T1000 (cell line): ENCODE data around the gene UBA6.
"Not testable (repeated sequence)": the region's sequence is repeated elsewhere in the genome, so short reads cannot be mapped to it uniquely, and the experiment has no call there.

Source experiments
- DNase-seq: peaks from one replicate; lab custom pipeline; 2025; ENCODE audit warnings: mixed read lengths; lab: John Stamatoyannopoulos, UW

The UBA6 gene

DNA sequence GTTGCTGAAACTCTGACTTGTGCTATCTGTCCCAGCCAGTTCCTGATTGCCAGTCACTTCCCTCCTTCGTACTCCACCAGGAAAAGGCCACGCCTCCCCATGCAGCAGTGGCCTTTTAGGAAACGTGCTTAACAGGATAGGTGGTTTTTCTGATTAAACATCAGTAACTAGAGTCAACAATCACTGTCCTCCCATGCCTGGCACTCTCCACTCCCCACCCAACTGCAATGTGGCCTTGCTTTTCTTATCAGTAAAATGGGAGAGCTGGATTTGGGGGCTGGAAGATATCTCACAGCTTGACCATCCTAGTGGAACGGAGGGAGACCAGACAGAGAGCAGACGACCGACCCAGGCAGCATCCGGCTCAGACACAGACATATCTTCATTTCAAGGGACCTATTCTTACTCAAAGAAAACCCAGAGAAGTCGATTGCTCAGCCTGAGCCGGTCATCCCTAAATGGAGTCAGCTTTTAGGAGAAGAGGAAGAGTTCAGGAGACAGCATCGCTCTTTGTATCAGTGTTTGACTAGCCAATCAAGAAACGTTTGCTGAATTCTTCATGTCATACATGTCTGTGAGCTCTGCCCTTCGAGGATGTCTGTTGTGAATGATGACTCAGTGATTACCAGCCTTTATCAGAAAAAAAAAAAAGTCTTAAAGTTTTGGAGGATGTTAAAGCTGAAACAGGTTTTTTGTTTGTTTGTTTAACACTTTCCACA is 12.7 kb upstream of the UBA6 start:
- no peak for DNase-seq

DNA sequence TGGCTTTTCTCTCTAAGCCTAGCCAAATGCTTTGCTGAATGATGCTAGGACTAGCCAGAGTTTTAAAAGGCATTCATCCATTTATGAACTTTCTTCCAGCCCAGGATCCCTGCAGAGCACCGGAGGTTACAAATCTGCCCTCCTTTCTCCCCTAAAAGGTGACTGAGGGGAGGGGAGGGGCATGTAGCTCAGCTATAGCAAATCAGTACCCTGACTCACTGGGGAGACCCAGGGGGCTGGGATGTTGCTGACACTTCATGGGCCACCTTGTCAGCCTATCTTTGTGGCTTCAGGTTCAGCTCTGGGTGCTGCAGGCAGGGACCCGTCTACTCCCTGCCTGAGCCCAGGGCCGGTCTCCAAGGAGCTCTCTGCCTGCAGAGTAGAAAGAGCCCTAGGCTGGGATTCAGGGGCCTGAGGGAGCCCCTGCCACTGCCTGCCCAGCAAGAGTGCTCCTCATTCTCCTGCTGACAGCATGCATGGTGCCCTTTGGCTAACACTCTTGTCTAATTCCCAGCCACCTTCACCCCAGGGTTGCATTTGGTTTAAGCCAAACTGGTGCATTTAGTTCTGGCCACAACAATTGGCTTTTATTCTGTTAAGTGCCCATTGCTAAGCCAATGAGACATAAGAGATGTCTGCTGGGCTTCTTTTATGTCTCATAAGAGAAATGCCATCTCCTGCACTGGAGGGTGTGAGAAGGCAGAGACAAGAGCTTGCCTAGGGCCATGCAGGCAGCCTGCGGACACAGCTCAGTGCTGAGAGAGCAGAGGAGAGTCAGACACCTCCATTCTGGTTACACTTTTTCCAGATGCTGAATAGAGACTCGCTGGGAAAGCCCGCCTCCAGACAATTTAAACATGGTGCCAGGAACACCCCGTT is 11.9 kb upstream of the UBA6 start:
- DNase-seq = no peak

DNA sequence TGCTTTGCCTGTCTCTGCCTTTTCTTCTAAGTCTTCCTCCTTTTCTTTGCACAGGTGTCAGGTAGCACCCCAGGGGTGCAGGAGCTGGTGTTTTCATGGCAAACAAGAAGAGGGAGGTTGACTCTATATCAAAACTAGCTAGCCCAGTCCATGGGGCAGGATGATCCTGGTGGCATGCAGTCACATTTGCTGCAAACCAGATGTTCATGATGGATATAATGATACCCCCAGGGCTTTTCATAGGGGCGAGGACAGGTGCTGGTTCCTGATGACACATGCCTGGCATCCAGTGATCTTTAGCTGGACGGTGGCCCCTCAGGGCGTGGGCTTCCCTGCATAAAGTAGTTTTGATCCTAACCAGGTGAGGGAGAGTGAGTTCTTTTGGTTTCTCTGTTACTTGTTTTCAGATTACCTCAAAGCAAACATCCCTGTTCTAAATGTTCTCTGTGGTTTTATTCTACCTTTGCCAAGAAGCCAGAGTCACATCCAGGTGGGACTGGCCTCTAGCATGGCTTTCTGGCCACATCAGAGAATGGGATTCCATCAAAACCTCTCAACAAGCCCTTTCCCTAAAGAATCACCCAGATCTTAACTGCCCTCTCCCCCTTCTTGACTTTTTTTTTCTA is 11.2 kb upstream of the UBA6 start:
- DNase-seq = no peak

DNA sequence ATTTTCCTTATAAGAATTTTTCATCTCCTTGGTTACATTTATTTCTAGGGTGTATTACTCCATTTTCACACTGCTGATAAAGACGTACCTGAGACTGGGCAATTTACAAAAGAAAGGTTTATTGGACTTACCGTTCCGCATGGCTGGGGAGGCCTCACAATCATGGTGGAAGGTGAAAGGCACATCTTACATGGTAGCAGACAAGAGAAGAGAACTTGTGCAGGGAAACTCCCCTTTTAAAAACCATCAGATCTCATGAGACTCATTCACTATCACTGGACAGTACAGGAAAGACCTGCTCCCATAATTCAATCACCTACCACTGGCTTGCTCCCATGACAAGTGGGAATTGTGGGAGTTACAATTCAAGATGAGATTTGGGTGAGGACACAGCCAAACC is 5.7 kb upstream of the UBA6 start:
- not testable (repeated sequence) for DNase-seq

DNA sequence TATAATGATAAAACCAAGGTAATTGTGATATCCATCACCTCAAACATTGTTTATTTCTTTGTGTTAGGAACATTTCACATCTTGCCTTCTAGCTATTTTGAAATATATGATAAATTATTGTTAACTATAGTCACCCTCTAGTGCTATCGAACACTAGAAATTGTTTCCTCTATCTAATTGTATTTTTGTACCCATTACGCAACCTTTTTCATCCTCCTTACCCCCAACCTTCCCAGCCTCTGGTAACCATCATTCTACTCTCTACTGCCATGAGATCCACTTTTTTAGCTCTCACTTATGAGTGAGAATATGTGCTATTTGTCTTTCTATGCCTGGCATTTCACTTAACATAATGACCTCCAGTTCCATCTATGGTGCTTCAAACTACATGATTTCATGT is 3.9 kb upstream of the UBA6 start:
- no peak for DNase-seq

DNA sequence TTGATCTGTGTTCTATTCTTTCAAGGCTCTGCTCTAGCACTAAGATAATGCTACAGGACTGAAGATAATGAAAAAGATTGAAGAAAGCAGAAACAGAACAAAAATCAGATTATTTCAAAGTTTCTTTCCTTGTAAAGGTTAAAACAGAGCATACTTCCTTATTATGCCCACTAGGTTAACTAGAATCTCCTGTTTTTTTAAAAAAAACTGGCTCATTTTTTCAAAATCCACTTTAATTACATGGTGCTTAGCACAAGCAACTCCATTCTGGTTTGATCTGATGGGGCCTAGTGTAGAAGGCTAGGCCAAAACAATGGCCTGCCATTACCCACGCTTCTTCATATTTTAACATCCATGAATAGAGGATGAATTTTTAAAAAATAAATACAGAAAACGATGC is 1.2 kb upstream of the UBA6 start:
- no peak for DNase-seq

DNA sequence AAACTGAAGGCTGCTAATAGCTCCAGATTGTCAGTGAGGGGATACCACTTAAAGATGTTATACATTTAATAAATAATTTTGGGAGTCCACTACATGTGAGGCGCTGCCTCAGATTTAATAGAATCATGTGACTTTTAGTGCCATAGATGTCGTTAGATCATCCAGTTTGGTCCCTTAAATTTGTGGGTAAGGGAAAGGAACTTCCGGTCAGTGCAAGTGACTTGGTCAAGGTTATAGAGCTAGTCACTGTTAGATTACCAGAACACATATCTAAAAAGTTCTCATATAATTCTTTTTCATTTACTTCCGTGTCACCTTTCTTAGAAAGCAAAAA is 529 bp upstream of the UBA6 start:
- no peak for DNase-seq

DNA sequence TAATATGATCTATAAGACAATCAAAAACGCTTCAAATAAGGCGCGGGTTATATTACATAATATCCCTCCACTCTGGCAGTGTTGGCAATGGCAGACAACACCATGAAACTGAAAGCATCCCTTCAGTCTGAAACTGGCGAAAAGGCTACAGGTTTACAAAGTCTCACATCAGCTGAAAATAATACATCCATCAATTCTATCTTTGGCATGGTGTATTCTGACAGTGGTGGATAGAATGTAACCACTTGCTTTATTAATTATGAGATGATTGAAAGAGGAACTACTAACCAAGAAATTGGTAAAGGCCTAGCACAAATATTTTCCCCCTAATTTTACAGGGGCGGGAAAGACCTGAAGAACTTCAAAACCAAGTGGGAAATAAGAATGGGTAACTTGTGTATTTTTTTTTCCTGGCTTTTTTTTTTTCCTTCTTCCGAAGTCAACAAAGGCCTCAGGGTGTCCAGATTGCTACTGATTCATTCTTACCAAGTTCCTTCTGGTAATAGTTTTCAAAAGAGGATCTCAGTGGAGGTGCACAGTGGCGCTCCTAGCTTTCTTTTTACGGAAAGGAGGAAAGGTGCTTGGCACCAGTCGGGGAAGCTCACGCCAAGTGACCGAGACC is 728 bp downstream of the UBA6 start:
- DNase-seq = no peak

DNA sequence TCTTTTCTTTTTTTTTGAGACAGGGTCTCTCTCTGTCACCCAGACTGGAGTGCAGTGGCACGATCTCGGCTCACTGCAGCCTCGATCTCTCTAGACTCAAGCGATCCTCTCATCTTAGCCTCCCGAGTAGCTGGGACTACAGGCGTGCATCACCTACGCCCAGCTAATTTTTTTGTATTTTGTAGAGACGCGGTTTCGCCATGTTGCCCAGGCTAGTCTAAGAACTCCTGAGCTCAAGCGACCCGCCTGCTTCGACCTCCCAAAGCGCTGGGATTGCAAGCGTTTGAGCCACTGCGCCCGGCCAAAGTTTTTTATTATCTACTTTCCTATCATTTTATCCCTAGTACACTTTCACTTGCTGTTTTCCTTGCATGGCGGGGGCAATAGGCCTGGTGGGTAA is 1.4 kb downstream of the UBA6 start:
- no peak for DNase-seq

DNA sequence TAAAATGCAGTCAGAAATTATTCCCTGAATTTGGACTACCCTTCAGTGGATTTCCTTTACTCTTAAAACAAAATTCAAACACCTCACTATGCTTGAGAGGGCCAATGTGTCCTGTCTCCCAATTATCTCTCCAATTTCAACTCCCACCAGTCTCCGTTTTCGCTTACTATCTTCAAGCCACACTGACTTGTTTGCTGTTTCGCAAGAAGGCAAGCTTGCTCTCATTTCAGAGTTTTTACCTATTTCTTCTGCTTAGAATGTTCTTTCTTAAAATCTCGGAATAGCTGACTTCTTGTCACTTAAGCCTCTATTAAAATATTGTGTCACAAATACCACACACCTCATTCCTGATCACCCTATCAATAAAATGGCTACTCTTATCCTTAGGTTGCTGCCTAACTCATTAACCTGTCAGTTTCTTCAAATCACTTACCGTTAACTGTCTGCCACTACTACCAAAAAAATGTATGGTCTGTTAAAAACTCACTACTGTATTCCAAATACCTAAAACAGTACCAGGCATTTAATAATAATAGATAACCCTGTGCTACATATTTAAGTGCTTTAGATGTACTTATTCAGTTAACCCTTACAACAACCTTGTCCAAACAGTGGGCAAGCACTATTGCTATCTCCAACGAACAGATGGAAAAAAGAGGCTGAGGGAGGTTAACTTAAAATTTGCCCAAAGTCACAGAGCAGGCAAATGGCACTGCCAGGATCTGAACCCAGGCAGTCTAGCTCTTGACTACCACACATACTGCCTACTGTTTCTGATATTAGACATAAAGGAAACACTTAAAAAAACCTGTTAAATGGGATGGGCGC is 2.9 kb downstream of the UBA6 start:
- no peak for DNase-seq

DNA sequence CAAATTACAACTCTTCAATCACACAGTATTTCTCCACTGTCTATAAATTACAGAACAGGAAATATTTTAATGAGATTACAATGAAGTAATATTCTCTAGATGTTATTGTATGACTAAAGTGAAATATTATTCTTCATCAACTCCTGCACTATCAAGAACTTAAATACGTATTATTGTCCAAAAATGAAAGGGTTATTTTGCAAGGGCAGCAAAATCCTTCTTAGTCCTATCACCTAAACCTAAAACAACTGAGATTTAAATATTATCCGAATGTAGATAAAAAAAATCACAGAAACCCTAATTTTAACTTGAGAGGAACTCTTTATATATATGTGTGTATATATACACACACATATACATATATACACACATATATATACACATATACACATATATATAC is 4.9 kb downstream of the UBA6 start:
- no peak for DNase-seq

DNA sequence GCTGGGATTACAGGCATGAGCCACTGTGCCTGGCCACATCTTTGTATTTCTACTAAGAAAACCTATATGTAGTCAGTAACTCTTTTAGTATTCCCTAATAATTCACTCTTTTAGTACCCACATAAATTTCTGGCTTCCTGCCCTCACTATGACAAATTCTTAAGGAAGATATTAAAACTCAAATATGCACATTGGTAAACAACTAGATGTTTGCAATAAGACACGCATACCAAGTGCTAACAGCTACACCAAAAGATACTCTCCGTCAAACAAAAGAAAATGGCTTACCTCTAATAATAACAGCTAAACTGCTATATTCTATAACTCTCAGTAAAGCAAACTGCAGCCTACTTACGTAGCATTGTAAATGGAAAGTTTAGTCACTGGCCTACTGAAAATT is 6.3 kb downstream of the UBA6 start:
- DNase-seq = no peak

DNA sequence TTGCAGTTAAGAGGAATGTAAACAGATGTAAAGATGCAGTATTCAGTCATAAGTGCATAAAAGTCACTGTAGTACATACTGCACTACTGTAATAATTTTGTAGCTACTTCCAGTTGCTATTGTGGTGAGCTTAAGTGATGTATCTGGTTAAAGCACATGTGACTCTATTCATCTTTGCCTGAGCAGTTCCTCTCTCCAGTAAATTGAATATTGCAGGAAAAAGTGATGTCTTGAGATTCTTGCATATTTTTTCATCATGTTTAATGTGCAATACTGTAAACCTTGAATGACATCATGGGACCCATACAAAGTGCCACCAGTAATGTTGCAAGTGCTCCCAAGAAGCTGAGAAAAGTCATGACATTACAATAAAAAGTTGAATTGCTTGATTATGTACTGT is 9.6 kb downstream of the UBA6 start:
- no peak for DNase-seq

DNA sequence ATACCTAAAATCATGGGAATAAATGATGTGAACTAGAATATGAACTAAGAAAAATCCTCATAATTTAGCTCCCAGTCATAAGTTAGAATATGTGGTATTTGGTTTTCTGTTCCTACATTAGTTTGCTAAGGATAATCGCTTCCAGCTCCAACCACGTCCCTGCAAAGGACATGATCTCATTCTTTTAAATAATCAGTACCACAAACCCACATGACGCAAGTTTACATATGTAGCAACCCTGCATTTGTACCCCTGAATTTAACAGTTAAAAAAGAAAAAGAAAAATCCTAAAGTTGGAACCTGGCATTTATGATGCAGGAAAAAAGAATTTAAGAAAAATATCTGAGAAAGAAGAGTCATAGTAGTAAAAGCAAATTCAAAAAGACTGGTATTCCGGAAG is 13.3 kb downstream of the UBA6 start:
- DNase-seq = no peak

DNA sequence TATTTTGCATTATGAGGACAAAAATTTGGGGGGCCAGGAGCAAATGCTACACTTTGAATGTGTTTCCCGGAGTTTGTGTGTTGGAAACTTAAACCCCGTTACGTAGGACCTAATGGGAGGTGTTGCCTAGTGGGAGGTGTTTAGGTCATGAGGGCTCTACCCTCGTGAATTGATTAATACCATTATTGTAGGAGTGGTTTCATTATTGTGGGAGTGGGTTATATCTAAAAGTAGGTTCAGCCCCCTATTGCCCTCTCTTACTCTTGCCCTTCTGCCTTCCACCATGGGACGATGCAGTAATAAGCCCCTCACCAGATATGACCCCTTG is 15.5 kb downstream of the UBA6 start:
- no peak for DNase-seq

DNA sequence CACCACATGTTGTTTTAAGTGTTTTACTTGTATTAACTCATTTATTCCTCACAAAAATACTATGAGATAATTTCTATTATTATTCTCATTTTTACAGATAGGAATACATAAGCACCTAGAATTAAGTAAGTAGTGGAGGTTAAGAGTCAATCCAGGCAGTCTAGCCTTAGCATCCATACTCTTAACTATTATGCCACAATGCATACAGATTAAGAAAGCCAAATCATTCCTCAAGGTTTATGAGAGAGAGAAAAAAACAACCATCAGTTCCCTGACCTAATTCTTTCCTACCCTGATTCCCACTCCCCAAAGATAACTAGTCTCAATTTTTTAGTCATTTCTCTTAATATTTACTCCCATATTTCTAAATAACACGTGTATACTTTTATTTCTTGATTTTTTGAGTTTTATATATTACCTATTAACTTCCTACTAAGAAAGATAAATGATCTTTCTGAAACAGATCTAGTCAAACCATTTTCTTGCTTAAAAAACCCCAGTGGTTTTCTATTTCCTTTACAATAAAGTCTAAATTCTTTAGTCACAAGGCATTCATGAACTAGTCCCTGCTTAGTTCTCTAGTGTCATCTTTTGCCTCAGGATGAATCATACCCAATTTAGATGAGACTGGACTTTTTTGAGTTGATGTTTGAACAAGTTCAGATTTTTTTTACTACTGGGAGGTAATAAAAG is 16.0 kb downstream of the UBA6 start:
- no peak for DNase-seq

DNA sequence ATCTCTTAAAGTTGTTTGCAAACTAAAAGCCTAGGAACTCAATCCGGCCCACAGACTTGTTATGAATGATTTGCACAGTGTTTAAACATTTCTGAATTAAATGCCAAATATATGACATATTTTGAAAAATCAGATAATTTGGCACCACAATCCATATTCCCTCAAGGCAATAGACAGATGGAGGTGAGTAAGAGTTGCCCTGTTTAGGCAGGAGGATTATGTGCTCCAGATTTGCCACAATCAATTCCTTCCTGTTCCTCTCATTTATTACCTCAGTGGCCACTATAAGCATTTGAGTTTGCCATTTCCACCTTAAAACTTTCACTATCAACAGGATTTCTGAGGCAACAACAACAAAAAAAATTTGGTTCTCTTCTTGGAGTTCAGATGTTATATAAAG is 18.7 kb downstream of the UBA6 start:
- no peak for DNase-seq

DNA sequence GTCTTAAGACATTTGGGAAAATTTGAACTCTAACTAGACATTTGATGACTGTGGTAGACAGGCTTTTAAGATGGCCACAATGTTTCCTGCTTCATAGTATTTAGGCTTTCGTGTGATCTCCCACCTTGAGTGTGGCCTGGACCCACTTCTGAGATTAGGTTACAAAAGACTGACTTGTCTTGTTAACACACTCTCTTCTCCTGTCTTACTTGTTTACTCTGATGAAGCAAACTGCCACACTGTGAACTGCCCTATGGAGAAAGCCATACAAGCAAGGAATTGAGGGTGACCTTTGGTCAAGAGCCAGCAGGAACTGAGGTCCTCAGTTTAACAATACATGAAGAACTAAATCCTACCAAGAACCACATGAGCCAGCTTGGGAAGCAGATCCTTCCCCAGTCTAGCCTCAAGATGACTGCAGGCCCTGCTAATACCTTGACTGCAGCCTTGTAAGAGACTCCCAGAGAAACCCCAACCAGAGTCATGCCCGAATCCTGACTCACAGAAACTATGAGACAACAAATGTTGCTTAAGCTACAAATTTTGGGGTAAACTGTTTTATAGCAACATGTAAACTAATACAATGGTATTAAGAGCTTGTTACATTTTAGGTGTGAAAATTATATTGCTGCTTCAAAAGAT is 20.3 kb downstream of the UBA6 start:
- DNase-seq = no peak

DNA sequence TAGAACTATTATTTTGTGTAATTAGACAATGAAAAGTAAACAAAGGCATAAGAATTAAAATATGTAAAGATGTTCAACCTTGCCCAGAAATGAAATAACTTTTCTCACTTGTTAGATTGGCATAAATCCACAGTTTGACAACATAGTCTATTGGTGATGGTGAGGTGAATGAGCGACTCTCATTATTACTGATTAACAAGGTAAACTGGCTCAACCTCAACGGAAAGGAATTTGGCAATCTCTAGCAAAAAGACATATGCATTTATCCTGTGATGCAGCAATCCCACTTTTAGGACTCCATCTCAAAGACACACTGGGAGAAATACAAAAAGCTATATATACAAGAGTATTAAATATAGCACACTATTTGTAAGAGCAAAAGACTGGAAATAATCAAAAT is 22.3 kb downstream of the UBA6 start:
- DNase-seq = no peak

DNA sequence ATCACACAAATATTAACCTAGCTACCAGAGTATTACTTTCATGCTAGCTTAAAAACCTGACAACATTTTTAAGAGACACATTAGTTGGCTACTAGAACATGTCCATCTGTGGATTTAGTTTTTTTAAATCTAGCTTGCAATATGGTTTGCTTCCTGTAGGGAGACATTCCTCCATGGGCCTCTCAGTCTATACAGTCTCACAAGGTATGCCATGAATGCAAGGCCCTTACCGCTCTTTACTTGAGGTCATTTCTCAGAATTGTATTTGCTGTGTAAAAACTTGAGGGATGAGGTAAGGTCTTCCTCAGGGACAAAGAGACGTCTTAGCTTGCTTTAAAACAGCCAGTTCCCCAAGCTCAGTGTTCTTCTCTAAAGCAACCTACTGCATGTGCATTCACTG is 26.9 kb downstream of the UBA6 start:
- no peak for DNase-seq

DNA sequence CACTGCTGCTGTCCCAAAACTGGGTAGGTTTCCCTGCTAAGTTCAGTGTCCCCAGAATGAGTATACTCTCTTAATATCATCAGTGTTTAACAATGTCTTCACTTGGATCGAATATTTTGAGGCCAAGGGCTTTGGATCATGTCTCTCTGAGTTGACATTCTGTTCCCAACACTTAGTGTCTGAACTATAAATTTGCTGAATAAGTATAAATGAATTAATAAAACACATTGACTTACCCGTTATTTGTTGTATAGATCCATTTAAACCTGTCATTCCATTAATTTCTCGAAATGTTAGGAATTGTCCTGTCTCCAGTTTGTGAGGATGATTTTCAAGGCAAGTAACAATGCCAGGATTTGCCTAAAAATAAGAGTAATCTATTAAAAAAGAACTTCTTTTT is 32.6 kb downstream of the UBA6 start:
- no peak for DNase-seq
